Heart left ventricle (tissue), 16 donors: Measurements from ENCODE around the gene NEDD1. TPM values are rescaled to one million over a fixed set of nuclear protein-coding genes. Genes with fewer than 3 reads are reported as not detected.

Source experiments
- ATAC-seq, 4 donors: fragments of 200-7000 bp; cut with Tn5 transposase; one replicate each; pipeline ENCODE4 v1.9.1; 2020 to 2022; ENCODE audit warnings: moderate library complexity in 4 of 4, mild to moderate bottlenecking in 3 of 4, moderate number of reproducible peaks in 1 of 4
- DNase-seq, 5 donors: peaks; one replicate each; pipeline ENCODE4 v3.0.0-alpha.2; 2020
- H3K27ac ChIP-seq, 12 donors: fragments of 200-600 bp; sonication (generic) in 4 of 12; one replicate each; pipeline versions ENCODE4 v1.5.0 to v1.8.0; 2016 to 2022; ENCODE audit warnings: mild to moderate bottlenecking in 2 of 12
- H3K27me3 ChIP-seq, 9 donors: fragments of 200-600 bp; sonication (generic) in 2 of 9; one replicate each; pipeline versions ENCODE4 v1.5.1 to v1.8.0; 2016 to 2022; ENCODE audit warnings: mild to moderate bottlenecking in 3 of 9
- H3K36me3 ChIP-seq, 9 donors: fragments of 200-600 bp; sonication (generic) in 2 of 9; one replicate each; pipeline versions ENCODE4 v1.5.0 to v1.8.0; 2018 to 2022; ENCODE audit warnings: mild to moderate bottlenecking in 2 of 9
- H3K4me1 ChIP-seq, 12 donors: fragments of 200-600 bp; sonication (generic) in 4 of 12; one replicate each; pipeline versions ENCODE4 v1.5.0 to v1.8.0; 2016 to 2022; ENCODE audit warnings: mild to moderate bottlenecking in 3 of 12
- H3K4me3 ChIP-seq, 12 donors: fragments of 200-600 bp; sonication (generic) in 4 of 12; one replicate each; pipeline versions ENCODE4 v1.5.0 to v1.8.0; 2017 to 2022; ENCODE audit warnings: mild to moderate bottlenecking in 9 of 12, moderate library complexity in 4 of 12
- H3K9me3 ChIP-seq, 12 donors: fragments of 200-600 bp; sonication (generic) in 4 of 12; one replicate each; pipeline versions ENCODE4 v1.5.0 to v1.8.0; 2016 to 2022; ENCODE audit warnings: mild to moderate bottlenecking in 1 of 12
- POLR2A ChIP-seq, 2 donors: fragments of 450-650 bp; IDR thresholded peaks; one replicate each; pipeline ENCODE4 v1.6.1; 2017; ENCODE audit warnings: antibody characterized with exemption in 2 of 2, mild to moderate bottlenecking in 2 of 2, moderate library complexity in 2 of 2
- WGBS, 4 donors: extraction: QIAGEN DNeasy Blood & Tissue Kit in 2 of 4; methylation state at CpG; one replicate each; pipeline versions ENCODE4 v1.1.5 to v1.1.7; 2013 to 2018; 5-methylcytosine and 5-hydroxymethylcytosine counted together
- intact Hi-C, 10 donors: fragments of 100-400 bp; cut with DNase I; formaldehyde crosslinking; loops; one replicate each; pipeline versions ENCODE4 v1.11.1 to v1.14.2; 2022
- polyA plus RNA-seq, 2 donors: library from polyadenylated mRNA; stranded (reverse); fragments of 200-250 nt; gene quantifications; one replicate each; pipeline ENCODE4 v1.2.3, GENCODE V29; 2013
- total RNA-seq, 9 donors: library from RNA; depleted of rRNA in 2 of 9; stranded (reverse); fragments of >200 nt in 2 of 9; fragmentation: NEBNext Ultra II Directional in 3 of 9; extraction: Animal tissue kit (Norgen Biotek cat#: 25700) in 3 of 9; gene quantifications; one replicate each; pipeline versions ENCODE4 v1.1.0 to v1.2.4, GENCODE V29; 2016 to 2023
- TF ChIP-seq, protein P1 (sequence below), 12 donors: fragments of 200-600 bp; sonication (generic) in 4 of 12; IDR thresholded peaks; one replicate each; pipeline versions ENCODE4 v1.5.0 to v1.8.0; 2018 to 2022; ENCODE audit warnings: antibody characterized with exemption in 12 of 12, mild to moderate bottlenecking in 5 of 12
- donor health status: ischemic (EF 13 %, LVEDD 7.1; RV severe dilation, severe dysfunction).
- donor health status: healthy with polysubstance abuse.
- donor health status: DM: no; HTN: yes; CAD: no.
- donor health status: DM: no; HTN: no; CAD: no.
- donor health status: ischemic (EF 25% LVEDD 6.9; RV normal size, moderate dysfunction).
- donor health status: ischemic (EF 25% LVEDD 5.7; RV mildly dilated, moderate dysfunction).
- donor health status: healthy.
- donor health status: DM: yes; HTN: yes; CAD: no.
- donor health status: ischemic (EF 35%, LVEDD 5.7; RV mildly dilated, moderate dysfunction).
- donor health status: nonischemic (EF 11% LVEDD 7.7; RV severe dilation, severe dysfunction).
- donor health status: DM: yes; HTN: yes; CAD: no.
- donor health status: PGD.
- donor health status: ischemic (EF 29% LVEDD 5.4; RV normal size, mild dysfunction).
- donor health status: nonischemic (EF 23%, LVEDD 6.1; RV moderate dilation, normal function).

Gene NEDD1
- total and polyA plus RNA-seq, 11 donors = 3.3 to 16.4 (median 12.8) TPM

DNA sequence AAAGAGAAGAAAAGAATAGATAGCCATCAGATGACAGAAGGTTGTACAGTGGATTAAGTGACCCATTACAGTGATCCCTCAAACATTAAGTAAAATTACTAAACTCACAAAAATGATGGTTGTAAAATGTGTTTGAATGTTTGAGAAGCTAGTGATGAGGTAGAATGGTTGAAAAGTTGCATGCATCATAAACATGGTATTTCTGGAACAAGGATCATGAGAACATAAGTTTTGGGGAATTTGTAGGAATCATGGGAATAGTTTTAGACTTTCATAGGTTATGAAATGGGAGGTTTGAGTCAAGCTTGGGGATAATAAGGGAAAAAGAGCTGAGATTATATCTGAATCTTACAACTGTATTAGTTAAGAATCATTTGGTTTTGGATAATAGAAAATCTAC lies 34.1 kb upstream of the NEDD1 start:
- Histone ChIP-seq H3K9me3 (peaks cover 0 to 8% (median 0%) of the 10 kb centered on the region in 12 donors), H3K4me1 (no peaks in the 10 kb centered on the region), H3K4me3 (no peak overlapping the region), H3K36me3 (no peaks in the 10 kb centered on the region), H3K27me3 (peaks cover 0 to 7% (median 0%) of the 10 kb centered on the region in 9 donors), H3K27ac (no peak overlapping the region)
- DNase-seq = no peak
- no peak for TF ChIP-seq POLR2A (IDR thresholded peaks at IDR 0.05)
- TF ChIP-seq, protein P1, sequence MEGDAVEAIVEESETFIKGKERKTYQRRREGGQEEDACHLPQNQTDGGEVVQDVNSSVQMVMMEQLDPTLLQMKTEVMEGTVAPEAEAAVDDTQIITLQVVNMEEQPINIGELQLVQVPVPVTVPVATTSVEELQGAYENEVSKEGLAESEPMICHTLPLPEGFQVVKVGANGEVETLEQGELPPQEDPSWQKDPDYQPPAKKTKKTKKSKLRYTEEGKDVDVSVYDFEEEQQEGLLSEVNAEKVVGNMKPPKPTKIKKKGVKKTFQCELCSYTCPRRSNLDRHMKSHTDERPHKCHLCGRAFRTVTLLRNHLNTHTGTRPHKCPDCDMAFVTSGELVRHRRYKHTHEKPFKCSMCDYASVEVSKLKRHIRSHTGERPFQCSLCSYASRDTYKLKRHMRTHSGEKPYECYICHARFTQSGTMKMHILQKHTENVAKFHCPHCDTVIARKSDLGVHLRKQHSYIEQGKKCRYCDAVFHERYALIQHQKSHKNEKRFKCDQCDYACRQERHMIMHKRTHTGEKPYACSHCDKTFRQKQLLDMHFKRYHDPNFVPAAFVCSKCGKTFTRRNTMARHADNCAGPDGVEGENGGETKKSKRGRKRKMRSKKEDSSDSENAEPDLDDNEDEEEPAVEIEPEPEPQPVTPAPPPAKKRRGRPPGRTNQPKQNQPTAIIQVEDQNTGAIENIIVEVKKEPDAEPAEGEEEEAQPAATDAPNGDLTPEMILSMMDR (IDR thresholded peaks at IDR 0.05) = no peak
- no peak for ATAC-seq
- intact Hi-C loops = no loop called here

DNA sequence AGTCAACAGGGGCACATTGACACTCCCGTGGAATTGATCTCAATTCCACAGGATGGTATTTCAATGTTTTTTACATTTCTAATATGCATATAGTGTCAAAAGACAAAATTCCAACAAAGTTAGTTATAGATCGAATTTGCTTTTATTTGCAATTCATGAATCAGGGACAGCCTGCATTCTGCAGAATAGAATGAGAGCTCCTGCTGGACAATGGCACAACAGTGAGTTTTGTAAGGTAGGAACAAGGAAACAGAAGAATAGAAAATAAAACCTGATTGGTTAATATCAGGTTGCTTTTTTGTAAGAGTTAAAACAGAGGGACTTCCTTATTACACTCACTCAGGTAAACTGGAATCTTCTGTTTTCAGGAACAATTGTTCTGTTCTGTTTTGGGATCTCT lies 32.8 kb upstream of the NEDD1 start:
- no peak for DNase-seq
- Histone ChIP-seq H3K27ac (no peak overlapping the region), H3K4me3 (no peak overlapping the region), H3K9me3 (peaks cover 0 to 8% (median 0%) of the 10 kb centered on the region in 12 donors), H3K27me3 (peaks cover 0 to 7% (median 0%) of the 10 kb centered on the region in 9 donors), H3K4me1 (no peaks in the 10 kb centered on the region), H3K36me3 (no peaks in the 10 kb centered on the region)
- TF ChIP-seq POLR2A (IDR thresholded peaks at IDR 0.05) = no peak
- TF ChIP-seq, protein P1 (IDR thresholded peaks at IDR 0.05) = no peak
- intact Hi-C loops = no loop called here
- no peak for ATAC-seq
- WGBS, 4 donors = 88 to 94% (median 92%) methylated on average over 2 of the region's 2 CpGs

DNA sequence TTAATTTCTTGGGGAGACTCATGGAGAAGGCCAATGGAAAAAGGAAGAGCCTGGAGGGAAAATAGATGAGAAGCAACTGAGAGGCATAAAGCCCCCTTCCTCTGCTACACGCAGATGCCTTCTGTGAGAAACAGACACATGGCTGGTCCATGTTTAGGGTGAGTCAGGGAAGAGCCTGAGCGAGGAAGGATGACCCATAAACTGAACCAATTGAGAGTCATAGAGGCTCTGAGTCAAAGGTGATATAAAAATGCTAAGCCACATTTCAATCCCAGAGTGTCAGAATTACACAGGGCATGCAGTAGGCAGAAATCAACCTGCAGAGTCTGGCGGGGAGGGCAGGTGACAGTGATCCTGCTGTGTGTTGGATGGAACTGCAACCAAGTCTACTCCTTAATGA lies 30.1 kb upstream of the NEDD1 start:
- H3K4me3 ChIP-seq = no peak overlapping the region
- WGBS, 4 donors = 82 to 89% (median 86%) methylated on average over 3 of the region's 3 CpGs
- intact Hi-C loops = no loop called here

DNA sequence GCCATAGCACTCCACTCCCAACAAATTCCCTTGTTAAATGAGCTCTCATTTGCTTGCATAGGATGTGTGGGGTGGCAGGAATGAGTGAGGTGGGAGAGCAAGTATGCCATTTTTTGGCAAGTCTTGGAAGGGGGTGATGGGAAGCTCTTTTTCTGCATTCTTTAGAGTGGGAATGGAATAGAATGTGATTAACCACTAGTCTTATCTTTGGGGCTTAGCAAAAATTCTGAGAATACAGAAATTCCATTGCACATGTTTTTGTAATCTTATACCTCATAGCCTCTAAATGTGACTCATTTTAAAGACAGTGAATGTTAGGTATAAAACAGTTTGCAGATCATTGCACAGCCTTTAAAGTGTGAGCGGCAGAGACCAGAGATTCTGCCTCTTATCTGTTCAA lies 28.4 kb upstream of the NEDD1 start:
- 44 to 67% (median 55%) methylated on average over 1 of the region's 1 CpG for WGBS, 4 donors
- no peaks in the 10 kb centered on the region for H3K36me3 ChIP-seq
- DNase-seq (no peak), ATAC-seq (no peak)
- intact Hi-C loops = no loop called here
- H3K27me3 ChIP-seq = peaks cover 0 to 6% (median 0%) of the 10 kb centered on the region in 9 donors
- no peak overlapping the region for H3K4me3 ChIP-seq
- no peaks in the 10 kb centered on the region for H3K9me3 ChIP-seq
- H3K27ac ChIP-seq = no peak overlapping the region
- no peaks in the 10 kb centered on the region for H3K4me1 ChIP-seq
- TF ChIP-seq POLR2A (IDR thresholded peaks at IDR 0.05) = no peak
- TF ChIP-seq, protein P1 (IDR thresholded peaks at IDR 0.05) = no peak

More for the DNA sequence above, 30.1 kb upstream of the NEDD1 start:
- Histone ChIP-seq H3K4me1 (no peaks in the 10 kb centered on the region), H3K36me3 (no peaks in the 10 kb centered on the region), H3K9me3 (peaks cover 0 to 6% (median 0%) of the 10 kb centered on the region in 12 donors), H3K27ac (no peak overlapping the region), H3K27me3 (peaks cover 0 to 7% (median 0%) of the 10 kb centered on the region in 9 donors)
- ATAC-seq (no peak), DNase-seq (no peak)
- TF ChIP-seq, protein P1 (IDR thresholded peaks at IDR 0.05) = no peak
- TF ChIP-seq POLR2A (IDR thresholded peaks at IDR 0.05) = no peak
